H1 (cell line): ENCODE results near the gene ULK3. TPM values are rescaled to one million over a fixed set of nuclear protein-coding genes. Genes with fewer than 3 reads are reported as not detected.

Experiments used
- KDM1A ChIP-seq: fragments of 200-600, 300-600 bp; sonication (generic); IDR thresholded peaks from 2 replicates; pipeline ENCODE4 v1.7.1; 2016; ENCODE audit warnings: mild to moderate bottlenecking, low read length, borderline replicate concordance
- POLR2AphosphoS5 ChIP-seq: IDR thresholded peaks from 2 replicates; pipeline ENCODE4 v1.6.1; 2011; ENCODE audit warnings: low read depth, low read length
- RXRA ChIP-seq: IDR thresholded peaks from 2 replicates; pipeline ENCODE4 v1.6.1; 2011; ENCODE audit warnings: low read depth, mild to moderate bottlenecking, low read length, moderate library complexity; ENCODE audit not compliant: insufficient read depth
- SP4 ChIP-seq: IDR thresholded peaks from 2 replicates; pipeline ENCODE4 v1.6.1; 2012; ENCODE audit warnings: low read length, inconsistent platforms
- polyA plus RNA-seq, 7 experiments: library from polyadenylated mRNA; depleted of rRNA in 3 of 7; stranded (reverse) in 5 of 7; unstranded in 2 of 7; fragments of >200 nt in 5 of 7; fragments of 200-250 nt in 2 of 7; gene quantifications; 1 replicate in 5 of 7; 2 replicates in 1 of 7; 4 replicates in 1 of 7; pipeline versions ENCODE4 v1.2.1 to v1.2.3, GENCODE V29; 2011 to 2013; ENCODE audit warnings: missing spikeins in 2 of 7, mixed read lengths in 2 of 7
- total RNA-seq: library from RNA; stranded (reverse); fragmentation: NEBNext Ultra II Directional; extraction: Animal tissue kit (Norgen Biotek cat#: 25700); gene quantifications from 2 replicates; pipeline ENCODE4 v1.2.1, GENCODE V29; 2021
- TF ChIP-seq, protein P1 (sequence below): IDR thresholded peaks from 2 replicates; pipeline ENCODE4 v1.6.1; 2012; ENCODE audit warnings: low read length, inconsistent platforms
- TF ChIP-seq, protein P2 (sequence below): fragments of 300-600 bp; sonication (generic); IDR thresholded peaks from 2 replicates; pipeline ENCODE4 v1.7.1; 2012; ENCODE audit warnings: low read length, moderate library complexity, mild to moderate bottlenecking, inconsistent platforms; ENCODE audit not compliant: insufficient replicate concordance

Gene ULK3
- total and polyA plus RNA-seq, 2 of the 8 experiments (the other 6 are each of a cell fraction or from before 2014, with no cell fraction given), result 27.1 to 34.4 TPM

DNA sequence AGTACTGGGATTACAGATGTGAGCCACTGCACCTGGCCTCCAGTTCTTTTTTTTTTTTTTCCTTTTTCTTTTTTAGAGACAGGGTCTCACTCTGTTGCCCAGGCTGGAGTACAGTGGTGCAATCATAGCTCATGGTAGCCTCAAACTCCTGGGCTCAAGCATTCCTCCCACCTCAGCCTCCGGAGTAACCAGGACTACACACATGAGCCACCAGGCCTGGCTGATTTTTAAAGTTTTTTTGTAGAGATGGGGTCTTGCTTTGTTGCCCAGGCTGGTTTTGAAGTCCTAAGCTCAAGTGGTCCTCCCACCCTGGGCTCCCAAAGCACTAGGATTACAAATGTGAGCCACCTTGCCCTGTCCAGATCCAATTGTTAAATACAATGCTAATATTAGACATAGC lies 13.6 kb upstream of the ULK3 start (continued):
- TF ChIP-seq POLR2AphosphoS5 (no peak), SP4 (no peak), KDM1A (no peak), RXRA (no peak)
- TF ChIP-seq, protein P1, sequence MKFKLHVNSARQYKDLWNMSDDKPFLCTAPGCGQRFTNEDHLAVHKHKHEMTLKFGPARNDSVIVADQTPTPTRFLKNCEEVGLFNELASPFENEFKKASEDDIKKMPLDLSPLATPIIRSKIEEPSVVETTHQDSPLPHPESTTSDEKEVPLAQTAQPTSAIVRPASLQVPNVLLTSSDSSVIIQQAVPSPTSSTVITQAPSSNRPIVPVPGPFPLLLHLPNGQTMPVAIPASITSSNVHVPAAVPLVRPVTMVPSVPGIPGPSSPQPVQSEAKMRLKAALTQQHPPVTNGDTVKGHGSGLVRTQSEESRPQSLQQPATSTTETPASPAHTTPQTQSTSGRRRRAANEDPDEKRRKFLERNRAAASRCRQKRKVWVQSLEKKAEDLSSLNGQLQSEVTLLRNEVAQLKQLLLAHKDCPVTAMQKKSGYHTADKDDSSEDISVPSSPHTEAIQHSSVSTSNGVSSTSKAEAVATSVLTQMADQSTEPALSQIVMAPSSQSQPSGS, result no peak
- TF ChIP-seq, protein P2, sequence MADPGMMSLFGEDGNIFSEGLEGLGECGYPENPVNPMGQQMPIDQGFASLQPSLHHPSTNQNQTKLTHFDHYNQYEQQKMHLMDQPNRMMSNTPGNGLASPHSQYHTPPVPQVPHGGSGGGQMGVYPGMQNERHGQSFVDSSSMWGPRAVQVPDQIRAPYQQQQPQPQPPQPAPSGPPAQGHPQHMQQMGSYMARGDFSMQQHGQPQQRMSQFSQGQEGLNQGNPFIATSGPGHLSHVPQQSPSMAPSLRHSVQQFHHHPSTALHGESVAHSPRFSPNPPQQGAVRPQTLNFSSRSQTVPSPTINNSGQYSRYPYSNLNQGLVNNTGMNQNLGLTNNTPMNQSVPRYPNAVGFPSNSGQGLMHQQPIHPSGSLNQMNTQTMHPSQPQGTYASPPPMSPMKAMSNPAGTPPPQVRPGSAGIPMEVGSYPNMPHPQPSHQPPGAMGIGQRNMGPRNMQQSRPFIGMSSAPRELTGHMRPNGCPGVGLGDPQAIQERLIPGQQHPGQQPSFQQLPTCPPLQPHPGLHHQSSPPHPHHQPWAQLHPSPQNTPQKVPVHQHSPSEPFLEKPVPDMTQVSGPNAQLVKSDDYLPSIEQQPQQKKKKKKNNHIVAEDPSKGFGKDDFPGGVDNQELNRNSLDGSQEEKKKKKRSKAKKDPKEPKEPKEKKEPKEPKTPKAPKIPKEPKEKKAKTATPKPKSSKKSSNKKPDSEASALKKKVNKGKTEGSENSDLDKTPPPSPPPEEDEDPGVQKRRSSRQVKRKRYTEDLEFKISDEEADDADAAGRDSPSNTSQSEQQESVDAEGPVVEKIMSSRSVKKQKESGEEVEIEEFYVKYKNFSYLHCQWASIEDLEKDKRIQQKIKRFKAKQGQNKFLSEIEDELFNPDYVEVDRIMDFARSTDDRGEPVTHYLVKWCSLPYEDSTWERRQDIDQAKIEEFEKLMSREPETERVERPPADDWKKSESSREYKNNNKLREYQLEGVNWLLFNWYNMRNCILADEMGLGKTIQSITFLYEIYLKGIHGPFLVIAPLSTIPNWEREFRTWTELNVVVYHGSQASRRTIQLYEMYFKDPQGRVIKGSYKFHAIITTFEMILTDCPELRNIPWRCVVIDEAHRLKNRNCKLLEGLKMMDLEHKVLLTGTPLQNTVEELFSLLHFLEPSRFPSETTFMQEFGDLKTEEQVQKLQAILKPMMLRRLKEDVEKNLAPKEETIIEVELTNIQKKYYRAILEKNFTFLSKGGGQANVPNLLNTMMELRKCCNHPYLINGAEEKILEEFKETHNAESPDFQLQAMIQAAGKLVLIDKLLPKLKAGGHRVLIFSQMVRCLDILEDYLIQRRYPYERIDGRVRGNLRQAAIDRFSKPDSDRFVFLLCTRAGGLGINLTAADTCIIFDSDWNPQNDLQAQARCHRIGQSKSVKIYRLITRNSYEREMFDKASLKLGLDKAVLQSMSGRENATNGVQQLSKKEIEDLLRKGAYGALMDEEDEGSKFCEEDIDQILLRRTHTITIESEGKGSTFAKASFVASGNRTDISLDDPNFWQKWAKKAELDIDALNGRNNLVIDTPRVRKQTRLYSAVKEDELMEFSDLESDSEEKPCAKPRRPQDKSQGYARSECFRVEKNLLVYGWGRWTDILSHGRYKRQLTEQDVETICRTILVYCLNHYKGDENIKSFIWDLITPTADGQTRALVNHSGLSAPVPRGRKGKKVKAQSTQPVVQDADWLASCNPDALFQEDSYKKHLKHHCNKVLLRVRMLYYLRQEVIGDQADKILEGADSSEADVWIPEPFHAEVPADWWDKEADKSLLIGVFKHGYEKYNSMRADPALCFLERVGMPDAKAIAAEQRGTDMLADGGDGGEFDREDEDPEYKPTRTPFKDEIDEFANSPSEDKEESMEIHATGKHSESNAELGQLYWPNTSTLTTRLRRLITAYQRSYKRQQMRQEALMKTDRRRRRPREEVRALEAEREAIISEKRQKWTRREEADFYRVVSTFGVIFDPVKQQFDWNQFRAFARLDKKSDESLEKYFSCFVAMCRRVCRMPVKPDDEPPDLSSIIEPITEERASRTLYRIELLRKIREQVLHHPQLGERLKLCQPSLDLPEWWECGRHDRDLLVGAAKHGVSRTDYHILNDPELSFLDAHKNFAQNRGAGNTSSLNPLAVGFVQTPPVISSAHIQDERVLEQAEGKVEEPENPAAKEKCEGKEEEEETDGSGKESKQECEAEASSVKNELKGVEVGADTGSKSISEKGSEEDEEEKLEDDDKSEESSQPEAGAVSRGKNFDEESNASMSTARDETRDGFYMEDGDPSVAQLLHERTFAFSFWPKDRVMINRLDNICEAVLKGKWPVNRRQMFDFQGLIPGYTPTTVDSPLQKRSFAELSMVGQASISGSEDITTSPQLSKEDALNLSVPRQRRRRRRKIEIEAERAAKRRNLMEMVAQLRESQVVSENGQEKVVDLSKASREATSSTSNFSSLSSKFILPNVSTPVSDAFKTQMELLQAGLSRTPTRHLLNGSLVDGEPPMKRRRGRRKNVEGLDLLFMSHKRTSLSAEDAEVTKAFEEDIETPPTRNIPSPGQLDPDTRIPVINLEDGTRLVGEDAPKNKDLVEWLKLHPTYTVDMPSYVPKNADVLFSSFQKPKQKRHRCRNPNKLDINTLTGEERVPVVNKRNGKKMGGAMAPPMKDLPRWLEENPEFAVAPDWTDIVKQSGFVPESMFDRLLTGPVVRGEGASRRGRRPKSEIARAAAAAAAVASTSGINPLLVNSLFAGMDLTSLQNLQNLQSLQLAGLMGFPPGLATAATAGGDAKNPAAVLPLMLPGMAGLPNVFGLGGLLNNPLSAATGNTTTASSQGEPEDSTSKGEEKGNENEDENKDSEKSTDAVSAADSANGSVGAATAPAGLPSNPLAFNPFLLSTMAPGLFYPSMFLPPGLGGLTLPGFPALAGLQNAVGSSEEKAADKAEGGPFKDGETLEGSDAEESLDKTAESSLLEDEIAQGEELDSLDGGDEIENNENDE, result no peak
